Upper lobe of left lung (tissue), 4 donors: Measurements from ENCODE around the gene SCUBE1.

ENCODE experiments used
- EP300 ChIP-seq, 4 donors: sonication (generic); formaldehyde crosslinking; IDR thresholded peaks; one replicate each; pipeline ENCODE4 v1.5.1; 2017; ENCODE audit warnings: antibody characterized with exemption in 4 of 4, control low read depth in 2 of 4
- POLR2A ChIP-seq, 4 donors: fragments of 450-650 bp; IDR thresholded peaks; one replicate each; pipeline ENCODE4 v1.5.1; 2016 to 2017; ENCODE audit warnings: antibody characterized with exemption in 4 of 4, mild to moderate bottlenecking in 2 of 4
- POLR2AphosphoS5 ChIP-seq, 2 donors: sonication (generic); formaldehyde crosslinking; IDR thresholded peaks; one replicate each; pipeline ENCODE4 v1.5.1; 2017; ENCODE audit warnings: antibody characterized with exemption in 2 of 2
- TF ChIP-seq, protein P1 (sequence below), 6 experiments: fragments of 450-650 bp in 4 of 6; fragments of 200-600 bp in 2 of 6; sonication (generic) in 2 of 6; IDR thresholded peaks; one replicate each; pipeline ENCODE4 v1.5.1; 2016 to 2019; ENCODE audit warnings: antibody characterized with exemption in 6 of 6

DNA sequence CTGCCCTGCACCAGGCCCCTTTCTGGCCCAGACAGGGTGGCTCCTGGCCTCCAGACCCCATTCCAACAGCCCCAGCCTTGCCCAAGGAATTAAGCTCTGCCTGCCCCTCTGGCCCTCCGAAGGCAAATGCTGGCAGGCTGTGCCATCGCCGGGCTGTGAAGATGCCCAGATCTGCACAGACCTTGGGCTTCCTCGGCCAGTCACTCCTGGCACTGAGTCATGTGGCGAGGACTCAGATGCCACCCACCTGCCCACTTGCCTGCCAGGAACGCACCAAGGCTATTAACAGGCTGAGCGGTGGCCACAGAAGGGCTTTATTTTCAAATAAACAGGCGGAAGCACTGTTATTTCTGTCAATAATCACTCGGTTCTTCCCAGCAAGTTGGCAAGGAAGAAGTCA is 105.9 kb downstream of the SCUBE1 start:
- TF ChIP-seq, protein P1, sequence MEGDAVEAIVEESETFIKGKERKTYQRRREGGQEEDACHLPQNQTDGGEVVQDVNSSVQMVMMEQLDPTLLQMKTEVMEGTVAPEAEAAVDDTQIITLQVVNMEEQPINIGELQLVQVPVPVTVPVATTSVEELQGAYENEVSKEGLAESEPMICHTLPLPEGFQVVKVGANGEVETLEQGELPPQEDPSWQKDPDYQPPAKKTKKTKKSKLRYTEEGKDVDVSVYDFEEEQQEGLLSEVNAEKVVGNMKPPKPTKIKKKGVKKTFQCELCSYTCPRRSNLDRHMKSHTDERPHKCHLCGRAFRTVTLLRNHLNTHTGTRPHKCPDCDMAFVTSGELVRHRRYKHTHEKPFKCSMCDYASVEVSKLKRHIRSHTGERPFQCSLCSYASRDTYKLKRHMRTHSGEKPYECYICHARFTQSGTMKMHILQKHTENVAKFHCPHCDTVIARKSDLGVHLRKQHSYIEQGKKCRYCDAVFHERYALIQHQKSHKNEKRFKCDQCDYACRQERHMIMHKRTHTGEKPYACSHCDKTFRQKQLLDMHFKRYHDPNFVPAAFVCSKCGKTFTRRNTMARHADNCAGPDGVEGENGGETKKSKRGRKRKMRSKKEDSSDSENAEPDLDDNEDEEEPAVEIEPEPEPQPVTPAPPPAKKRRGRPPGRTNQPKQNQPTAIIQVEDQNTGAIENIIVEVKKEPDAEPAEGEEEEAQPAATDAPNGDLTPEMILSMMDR (IDR thresholded peaks at IDR 0.05), result no peak
- TF ChIP-seq POLR2AphosphoS5 (IDR thresholded peaks at IDR 0.05) (no peak), EP300 (IDR thresholded peaks at IDR 0.05) (no peak), POLR2A (IDR thresholded peaks at IDR 0.05) (no peak)
